HepG2 (cell line): ENCODE results near the gene SYNE2. TPM values are rescaled to one million over a fixed set of nuclear protein-coding genes. Genes with fewer than 3 reads are reported as not detected.

Experiments
- ATAC-seq: fragments of 200-7000 bp; cut with Tn5 transposase; 3 replicates; pipeline ENCODE4 v1.9.1; 2020; ENCODE audit warnings: mild to moderate bottlenecking, moderate library complexity
- BruUV-seq: library from RNA; stranded (reverse); fragments of 400-500 nt; replicated peaks from 2 replicates; lab custom pipeline; 2021; lab: Mats Ljungman, UMichigan
- CTCF ChIA-PET: fragments of 300-600 bp; formaldehyde crosslinking; extraction: SDS; loops from one replicate; lab custom pipeline; 2021; ENCODE audit warnings: low total read pairs, inconsistent platforms, low intra/inter-chr PET ratio; lab: Yijun Ruan, JAX
- POLR2A ChIA-PET: fragments of 350-600 bp; sonication (Branson Sonifier 250); formaldehyde crosslinking; loops from one replicate; lab custom pipeline; 2020; ENCODE audit warnings: antibody characterized with exemption, inconsistent platforms; lab: Yijun Ruan, JAX
- DNase-seq: peaks from one replicate; pipeline ENCODE4 v3.0.0-alpha.2; 2015; ENCODE audit warnings: low spot score
- FAIRE-seq: peaks from 3 replicates; lab custom pipeline; 2011; peaks lifted over from hg19 to GRCh38; lab: Jason Lieb, UNC
- H2AFZ ChIP-seq: one replicate; pipeline ENCODE4 v1.6.1; 2011; ENCODE audit warnings: low read length, inconsistent platforms
- H3K27ac ChIP-seq: fragments of 300-600 bp; 3 replicates; pipeline ENCODE4 v1.8.0; 2011; ENCODE audit warnings: mixed run types, mild to moderate bottlenecking, mixed read lengths, low read length, inconsistent platforms; ENCODE audit not compliant: insufficient read depth; ENCODE audit errors: extremely low read length
- H3K27me3 ChIP-seq, 2 experiments: fragments of 200-600 bp in 1 of 2; 2 replicates in 1 of 2; 3 replicates in 1 of 2; pipeline versions ENCODE4 v1.6.0 to v1.8.0; 2011; ENCODE audit warnings: low read length in 2 of 2, mild to moderate bottlenecking in 2 of 2, moderate library complexity in 2 of 2, inconsistent platforms in 1 of 2; ENCODE audit not compliant: insufficient read depth in 2 of 2, control insufficient read depth in 1 of 2
- H3K36me3 ChIP-seq, 2 experiments: fragments of 200-600 bp in 1 of 2; replicated peaks in 1 of 2; 2 replicates in 1 of 2; 3 replicates in 1 of 2; pipeline versions ENCODE4 v1.5.1 to v1.8.0; 2011; ENCODE audit warnings: low read length in 2 of 2, inconsistent platforms in 1 of 2; ENCODE audit not compliant: insufficient read depth in 2 of 2, control insufficient read depth in 1 of 2
- H3K4me1 ChIP-seq: 2 replicates; pipeline ENCODE4 v1.5.1; 2012; ENCODE audit warnings: low read length, inconsistent platforms; ENCODE audit not compliant: insufficient read depth
- H3K4me2 ChIP-seq: 2 replicates; pipeline ENCODE4 v1.6.0; 2011; ENCODE audit warnings: low read depth, low read length, inconsistent platforms
- H3K4me3 ChIP-seq, 3 experiments: fragments of 200-600 bp in 1 of 3; sonication (generic), shearing (Covaris generic) in 1 of 3; replicated peaks in 1 of 3; 2 replicates each; pipeline ENCODE4 v1.5.1; 2011 to 2016; ENCODE audit warnings: low read length in 3 of 3, inconsistent platforms in 2 of 3, low read depth in 2 of 3, mild to moderate bottlenecking in 2 of 3, control low read depth in 1 of 3, mixed read lengths in 1 of 3; ENCODE audit not compliant: insufficient read depth in 1 of 3
- H3K79me2 ChIP-seq: one replicate; pipeline ENCODE4 v1.6.1; 2011; ENCODE audit warnings: low read length, inconsistent platforms; ENCODE audit not compliant: insufficient read depth
- H3K9ac ChIP-seq: 2 replicates; pipeline ENCODE4 v1.6.0; 2011; ENCODE audit warnings: mild to moderate bottlenecking, low read depth, low read length, inconsistent platforms; ENCODE audit not compliant: insufficient read depth
- H3K9me3 ChIP-seq: 2 replicates; pipeline ENCODE4 v1.5.1; 2012; ENCODE audit warnings: mild to moderate bottlenecking, low read length
- H4K20me1 ChIP-seq: 2 replicates; pipeline ENCODE4 v1.6.0; 2011; ENCODE audit warnings: inconsistent platforms, mild to moderate bottlenecking, low read length, moderate library complexity; ENCODE audit not compliant: insufficient read depth
- CEBPB ChIP-seq: IDR thresholded peaks from 2 replicates; pipeline ENCODE4 v1.6.1; 2011; ENCODE audit warnings: low read depth, low read length, improper control_type of control experiment, borderline replicate concordance
- NR2F6 ChIP-seq, 2 experiments: IDR thresholded peaks; 2 replicates each; pipeline ENCODE4 v1.6.1; 2016; ENCODE audit warnings: antibody characterized with exemption in 1 of 2, mild to moderate bottlenecking in 1 of 2
- PCBP1 ChIP-seq: fragments of 200-400 bp; formaldehyde crosslinking; IDR thresholded peaks from 2 replicates; pipeline ENCODE4 v1.6.1; 2017; ENCODE audit warnings: mild to moderate bottlenecking, low read depth, low read length, borderline replicate concordance
- ZNF281 ChIP-seq: sonication (generic); formaldehyde crosslinking; IDR thresholded peaks from 2 replicates; pipeline ENCODE4 v1.4.0; 2020; ENCODE audit warnings: missing genetic modification reagents, borderline replicate concordance
- ZNF598 ChIP-seq: sonication (generic); formaldehyde crosslinking; IDR thresholded peaks from 2 replicates; pipeline ENCODE4 v1.5.1; 2020; ENCODE audit warnings: mild to moderate bottlenecking, missing genetic modification reagents, borderline replicate concordance
- WGBS: methylation state at CpG from one replicate; pipeline ENCODE4 v1.1.6; 2017; ENCODE audit warnings: low lambda C conversion rate; 5-methylcytosine and 5-hydroxymethylcytosine counted together
- in situ Hi-C: cut with HindIII; loops from 2 replicates; pipeline ENCODE4 v1.10.0; 2017; ENCODE audit warnings: low pct_unique_long_range_greater_than_20kb; ENCODE audit not compliant: extremely low pct_ligation_motif_present
- intact Hi-C: fragments of 100-400 bp; cut with micrococcal nuclease; formaldehyde crosslinking; loops from one replicate; pipeline ENCODE4 v1.10.0; 2022; ENCODE audit not compliant: unreplicated experiment
- polyA plus RNA-seq, 8 experiments: library from polyadenylated mRNA; depleted of rRNA in 3 of 8; stranded (reverse) in 7 of 8; unstranded in 1 of 8; fragments of >200 nt; fragmentation: Illumina TruSeq in 4 of 8; extraction: Trizol in 4 of 8; gene quantifications; 2 replicates each; pipeline versions ENCODE4 v1.2.1 to v1.2.3, GENCODE V29; 2011 to 2016; ENCODE audit warnings: low read depth in 4 of 8, missing spikeins in 1 of 8, mixed read lengths in 1 of 8; ENCODE audit not compliant: insufficient read depth in 1 of 8
- total RNA-seq, 5 experiments: library from RNA; depleted of rRNA; stranded (reverse); fragments of >200 nt; fragmentation: Illumina TruSeq; extraction: Trizol; gene quantifications; 2 replicates each; pipeline ENCODE4 v1.2.3, GENCODE V29; 2016; ENCODE audit warnings: low read depth in 1 of 5

Gene SYNE2
- total and polyA plus RNA-seq, 2 of the 13 experiments (the other 11 are each of a cell fraction or from before 2014, with no cell fraction given): 6.2 to 13.3 TPM

DNA sequence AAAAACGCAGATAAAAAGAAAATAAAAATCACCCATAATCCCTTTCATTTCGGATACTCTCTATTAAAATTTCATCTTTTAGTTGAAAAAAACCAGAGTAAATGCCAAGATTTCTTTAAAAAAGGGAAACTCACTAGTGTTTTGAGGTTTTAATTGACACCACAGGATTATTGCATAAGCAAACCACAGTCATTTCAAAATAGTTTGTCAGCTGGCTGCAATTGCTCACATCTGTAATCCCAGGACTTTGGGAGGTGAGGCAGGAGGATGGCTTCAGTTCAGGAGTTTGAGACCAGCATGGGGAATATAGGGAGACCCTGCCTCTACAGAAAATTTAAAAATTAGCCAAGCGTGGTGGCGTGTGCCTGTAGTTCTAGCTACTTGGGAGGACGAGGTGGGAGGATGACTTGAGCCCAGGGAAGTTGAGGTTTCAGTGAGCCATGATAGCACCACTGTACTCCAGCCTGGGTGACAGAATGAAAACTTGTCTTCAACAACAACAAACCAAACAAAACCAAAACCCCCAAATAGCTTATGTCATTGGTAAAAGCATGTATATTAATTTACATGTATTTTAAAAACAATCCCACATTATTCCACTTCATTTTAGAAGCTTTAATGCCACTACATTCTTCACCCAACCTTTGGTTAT is 48.8 kb downstream of the SYNE2 start:
- no peaks in the 10 kb centered on the region for H3K9me3 ChIP-seq
- in situ Hi-C loops (no loop called here), intact Hi-C loops (no loop called here)
- ATAC-seq (no peak), FAIRE-seq (no peak), DNase-seq (no peak)
- POLR2A ChIA-PET: no interaction called here
- 95% methylated on average over 5 of the region's 5 CpGs for WGBS
- H3K9ac ChIP-seq: no peak overlapping the region
- H3K4me3 ChIP-seq: no peak overlapping the region
- H3K79me2 ChIP-seq: no peaks in the 10 kb centered on the region
- peaks cover 11% of the 10 kb centered on the region for H3K4me1 ChIP-seq
- H3K4me2 ChIP-seq: no peak overlapping the region
- TF ChIP-seq ZNF281 (CRISPR knock-in tag) (no peak), CEBPB (0 out of 2 replicates have a peak, but pooled peaks have one; percentile 8), PCBP1 (no peak)
- CTCF ChIA-PET: no interaction called here
- H4K20me1 ChIP-seq: no peaks in the 10 kb centered on the region
- H3K27ac ChIP-seq: no peak overlapping the region
- H2AFZ ChIP-seq: no peak overlapping the region
- BruUV-seq: no TSS peak
- H3K36me3 ChIP-seq: no peaks in the 10 kb centered on the region
- no peaks in the 10 kb centered on the region for H3K27me3 ChIP-seq

GRCh38 chr14:63902375-63902976 is 49.7 kb downstream of the SYNE2 start:
- ChIA-PET CTCF (no interaction called here), POLR2A (no interaction called here)
- ATAC-seq (no peak), FAIRE-seq (no peak), DNase-seq (no peak)
- Histone ChIP-seq H3K4me3 (no peak overlapping the region), H3K9ac (no peak overlapping the region), H3K27ac (no peak overlapping the region), H3K27me3 (no peaks in the 10 kb centered on the region), H3K9me3 (no peaks in the 10 kb centered on the region), H3K79me2 (no peaks in the 10 kb centered on the region), H4K20me1 (no peaks in the 10 kb centered on the region), H2AFZ (no peak overlapping the region), H3K36me3 (no peaks in the 10 kb centered on the region), H3K4me2 (no peak overlapping the region), H3K4me1 (peaks cover 8% of the 10 kb centered on the region)
- no TSS peak for BruUV-seq
- WGBS: 70% methylated on average over 7 of the region's 7 CpGs
- TF ChIP-seq ZNF598 (CRISPR knock-in tag) (no peak), NR2F6 (IDR thresholded peaks at IDR 0.05) (no peak), NR2F6 (CRISPR knock-in tag; IDR thresholded peaks at IDR 0.05) (peak; percentile 49; the same call in 1 of the 2 replicates)
- in situ Hi-C loops (no loop called here), intact Hi-C loops (no loop called here)
